OCI-LY7 (cell line): ENCODE measurements around the gene CASZ1.

Experiments used
- EZH2phosphoT487 ChIP-seq: fragments of 200-600 bp; sonication (generic); IDR thresholded peaks from 2 replicates; pipeline ENCODE4 v1.6.1; 2018; ENCODE audit warnings: low read depth, borderline replicate concordance, mild to moderate bottlenecking, mixed run types, antibody characterized with exemption, low read length, moderate library complexity, mixed read lengths
- TF ChIP-seq, protein P1 (sequence below): fragments of 200-600 bp; sonication (generic); conservative IDR thresholded peaks from 2 replicates; pipeline ENCODE4 v1.5.1; 2014; ENCODE audit warnings: mild to moderate bottlenecking, antibody characterized with exemption, low read length, moderate library complexity, mixed read lengths

DNA sequence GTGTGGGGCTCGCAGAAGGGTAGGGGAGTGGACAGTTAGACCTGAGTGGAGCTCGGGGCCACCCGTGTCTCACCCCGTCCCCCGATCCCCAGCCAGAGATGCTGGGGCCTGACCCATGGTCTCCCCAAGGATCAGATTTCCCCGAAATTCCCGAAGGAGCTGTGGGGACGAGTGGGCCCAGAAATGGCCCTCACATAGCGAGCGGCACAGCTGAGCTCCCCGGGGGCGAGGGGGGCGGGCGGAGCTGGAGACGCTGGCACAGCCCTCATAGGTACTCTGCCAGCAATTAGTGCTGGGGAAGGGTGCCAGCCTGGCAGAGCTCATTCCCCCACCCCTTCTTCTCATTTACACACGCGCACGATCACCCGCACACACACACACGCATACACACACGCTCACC is 9.2 kb downstream of the CASZ1 start:
- TF ChIP-seq, protein P1, sequence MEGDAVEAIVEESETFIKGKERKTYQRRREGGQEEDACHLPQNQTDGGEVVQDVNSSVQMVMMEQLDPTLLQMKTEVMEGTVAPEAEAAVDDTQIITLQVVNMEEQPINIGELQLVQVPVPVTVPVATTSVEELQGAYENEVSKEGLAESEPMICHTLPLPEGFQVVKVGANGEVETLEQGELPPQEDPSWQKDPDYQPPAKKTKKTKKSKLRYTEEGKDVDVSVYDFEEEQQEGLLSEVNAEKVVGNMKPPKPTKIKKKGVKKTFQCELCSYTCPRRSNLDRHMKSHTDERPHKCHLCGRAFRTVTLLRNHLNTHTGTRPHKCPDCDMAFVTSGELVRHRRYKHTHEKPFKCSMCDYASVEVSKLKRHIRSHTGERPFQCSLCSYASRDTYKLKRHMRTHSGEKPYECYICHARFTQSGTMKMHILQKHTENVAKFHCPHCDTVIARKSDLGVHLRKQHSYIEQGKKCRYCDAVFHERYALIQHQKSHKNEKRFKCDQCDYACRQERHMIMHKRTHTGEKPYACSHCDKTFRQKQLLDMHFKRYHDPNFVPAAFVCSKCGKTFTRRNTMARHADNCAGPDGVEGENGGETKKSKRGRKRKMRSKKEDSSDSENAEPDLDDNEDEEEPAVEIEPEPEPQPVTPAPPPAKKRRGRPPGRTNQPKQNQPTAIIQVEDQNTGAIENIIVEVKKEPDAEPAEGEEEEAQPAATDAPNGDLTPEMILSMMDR, result no peak
- no peak for TF ChIP-seq EZH2phosphoT487
